GM19193 (cell line): ENCODE measurements around the gene NME7.
A peak's percentile ranks its signal among the peaks of the same experiment; 100 is the strongest.

Source experiments
- POLR2A ChIP-seq: IDR thresholded peaks from 4 replicates; pipeline ENCODE4 v1.6.1; 2011; ENCODE audit not compliant: insufficient read depth, insufficient read length; ENCODE audit errors: extremely low read depth

Gene NME7, protein sequence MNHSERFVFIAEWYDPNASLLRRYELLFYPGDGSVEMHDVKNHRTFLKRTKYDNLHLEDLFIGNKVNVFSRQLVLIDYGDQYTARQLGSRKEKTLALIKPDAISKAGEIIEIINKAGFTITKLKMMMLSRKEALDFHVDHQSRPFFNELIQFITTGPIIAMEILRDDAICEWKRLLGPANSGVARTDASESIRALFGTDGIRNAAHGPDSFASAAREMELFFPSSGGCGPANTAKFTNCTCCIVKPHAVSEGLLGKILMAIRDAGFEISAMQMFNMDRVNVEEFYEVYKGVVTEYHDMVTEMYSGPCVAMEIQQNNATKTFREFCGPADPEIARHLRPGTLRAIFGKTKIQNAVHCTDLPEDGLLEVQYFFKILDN

GRCh38 chr1:169367686-169368405 is at the start of gene NME7, which contains the start of gene BLZF1:
Gene NME7 (minus strand): TSS chr1:169367797. CDS start chr1:169367710, 87 bp downstream.
Gene BLZF1 (plus strand): TSS chr1:169368195. CDS start chr1:169369523, 1,328 bp downstream.
- peak; percentile 44 for TF ChIP-seq POLR2A

GRCh38 chr1:169414952-169415351 is 47.4 kb upstream of the NME7 start:
- no peak for TF ChIP-seq POLR2A

DNA sequence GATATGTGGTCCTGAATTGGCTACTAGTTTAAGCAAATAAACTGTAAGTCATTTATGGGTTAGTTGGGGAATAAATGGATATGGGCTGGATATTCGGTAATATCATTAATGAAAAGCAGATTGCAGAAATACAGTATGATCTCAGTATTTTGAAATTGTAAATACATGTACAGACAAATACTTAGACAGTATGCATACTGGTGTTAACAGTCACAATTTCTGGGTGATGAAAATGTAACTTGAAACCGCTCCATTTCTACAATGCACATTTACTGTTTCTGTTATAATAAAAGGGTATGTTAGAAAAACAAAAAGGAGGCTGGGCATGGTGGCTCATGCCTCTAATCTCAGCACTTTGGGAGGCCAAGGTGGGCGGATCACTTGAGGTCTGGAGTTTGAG is 28.4 kb upstream of the NME7 start:
- TF ChIP-seq POLR2A = no peak

DNA sequence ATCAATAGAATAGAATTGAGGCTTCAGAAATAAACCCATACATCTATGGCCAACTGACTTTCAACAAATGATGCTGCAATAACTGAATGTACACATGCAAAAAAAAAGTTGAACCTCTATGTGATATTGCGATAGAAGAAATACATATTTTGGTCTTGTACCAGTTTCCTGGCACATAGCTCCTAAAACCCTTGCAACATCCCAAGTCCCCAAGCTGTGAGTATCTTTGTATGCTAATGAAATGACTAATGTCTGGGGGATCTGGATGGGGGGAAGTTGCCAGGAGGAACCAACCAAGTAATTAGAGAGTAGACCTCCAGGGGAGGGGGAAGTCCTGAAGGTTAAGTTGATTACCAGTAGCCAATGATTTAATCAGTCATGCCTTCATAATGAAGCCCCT is 24.8 kb upstream of the NME7 start:
- TF ChIP-seq POLR2A = no peak

- TF ChIP-seq POLR2A = no peak
Measured at GRCh38 chr1:169390303-169390702, 22.7 kb upstream of the NME7 start.

- no peak for TF ChIP-seq POLR2A
Measured at GRCh38 chr1:169387399-169387798, 19.8 kb upstream of the NME7 start.

- no peak for TF ChIP-seq POLR2A
Measured at GRCh38 chr1:169383449-169383848, 15.9 kb upstream of the NME7 start.

DNA sequence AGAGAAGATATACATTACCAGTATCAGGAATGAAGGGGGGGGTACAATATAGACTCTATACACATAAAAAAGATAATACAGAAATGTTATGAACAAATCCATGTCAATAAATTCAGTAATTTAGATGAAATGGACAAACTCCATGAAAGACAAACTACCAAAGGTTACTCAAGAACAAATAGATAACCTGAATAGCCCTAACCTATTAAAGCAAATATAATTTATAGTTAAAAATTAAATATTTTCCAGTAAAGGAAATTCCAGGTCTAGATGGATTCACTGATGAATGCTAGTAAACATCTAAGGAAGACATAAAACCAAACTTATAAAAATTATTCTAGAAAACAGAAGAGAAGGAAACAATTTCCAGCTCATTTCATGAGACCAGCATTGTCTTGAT is 13.6 kb upstream of the NME7 start:
- TF ChIP-seq POLR2A = no peak

DNA sequence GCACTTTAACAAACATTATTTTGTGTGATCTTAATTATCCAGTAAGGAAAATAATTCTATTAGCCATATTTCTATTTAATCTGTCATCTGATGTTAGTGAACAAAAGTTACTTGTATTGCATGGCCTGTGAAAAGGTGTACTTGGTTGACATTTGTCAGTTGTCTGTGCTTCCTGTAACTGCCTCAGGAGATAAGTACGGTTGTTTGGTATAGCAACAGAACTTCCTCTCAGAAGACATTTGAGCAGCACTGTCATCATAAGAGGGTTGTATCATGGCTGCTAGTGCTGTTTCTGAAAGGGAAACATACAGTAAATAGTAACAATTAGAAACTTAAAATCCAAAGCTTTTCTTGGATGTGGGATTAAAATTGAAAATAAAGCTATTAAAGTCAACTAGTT is 3.8 kb upstream of the NME7 start:
- no peak for TF ChIP-seq POLR2A

DNA sequence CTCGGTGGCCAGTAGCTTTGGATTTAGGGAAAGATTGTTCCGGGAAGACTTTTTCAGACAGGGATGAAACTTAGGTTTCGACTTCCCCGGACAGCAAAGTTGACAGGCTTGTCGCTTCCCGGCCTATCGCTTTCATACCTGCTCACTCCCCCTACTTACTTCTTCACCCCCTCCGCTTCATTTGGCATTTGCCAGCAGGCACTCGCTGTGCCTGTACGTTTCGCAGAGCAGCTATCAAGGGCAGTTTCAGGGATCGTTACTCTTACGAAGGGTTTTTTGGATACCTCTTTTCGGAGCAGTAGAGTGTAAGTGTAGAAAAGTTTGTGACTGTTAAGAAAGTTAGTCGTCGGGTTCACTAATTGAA is 791 bp upstream of the NME7 start:
- peak; percentile 12 for TF ChIP-seq POLR2A

GRCh38 chr1:169367096-169367685 is 406 bp downstream of the NME7 start:
- TF ChIP-seq POLR2A = no peak

- TF ChIP-seq POLR2A = no peak
Measured at GRCh38 chr1:169364948-169365347, 2.6 kb downstream of the NME7 start.

- no peak for TF ChIP-seq POLR2A
Measured at GRCh38 chr1:169363046-169363730, 4.4 kb downstream of the NME7 start.

- no peak for TF ChIP-seq POLR2A
Measured at GRCh38 chr1:169361281-169361680, 6.3 kb downstream of the NME7 start.

DNA sequence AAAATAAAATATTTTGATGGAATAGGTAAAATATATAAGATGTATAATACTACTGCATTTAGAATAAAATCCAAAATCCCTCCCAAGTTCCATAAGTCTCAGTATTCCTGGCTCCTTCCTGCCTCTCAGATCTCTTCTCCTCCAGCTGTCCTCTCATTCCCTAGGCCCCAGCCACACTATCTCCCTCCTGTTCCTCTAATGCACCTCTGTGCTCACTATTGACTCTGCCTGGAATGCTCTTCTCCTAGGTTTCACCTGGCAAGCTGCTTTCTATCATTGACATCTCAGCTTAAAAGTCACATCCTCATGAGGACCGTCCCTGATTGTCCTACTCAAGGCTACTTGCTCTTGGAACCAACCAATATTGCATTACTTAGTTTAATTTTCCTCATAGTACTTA is 7.2 kb downstream of the NME7 start:
- TF ChIP-seq POLR2A = no peak
